Uterus (tissue), 4 donors: ENCODE measurements around the gene GJA3. TPM values are rescaled to one million over a fixed set of nuclear protein-coding genes. Genes with fewer than 3 reads are reported as not detected.
A peak's percentile ranks its signal among the peaks of the same experiment; 100 is the strongest.

ENCODE experiments used
- DNase-seq, 2 donors: peaks; one replicate each; pipeline ENCODE4 v3.0.0-alpha.2; 2019 to 2020
- H3K27ac ChIP-seq, 2 donors: fragments of 200-600 bp; sonication (generic); 1 replicate in 1 of 2; 2 replicates in 1 of 2; pipeline ENCODE4 v1.5.1; 2016 to 2018
- H3K27me3 ChIP-seq, 2 donors: fragments of 200-600 bp; sonication (generic); one replicate each; pipeline ENCODE4 v1.5.1; 2018 to 2019; ENCODE audit warnings: control low read depth in 1 of 2
- H3K36me3 ChIP-seq, 2 donors: fragments of 200-600 bp; sonication (generic); one replicate each; pipeline ENCODE4 v1.5.1; 2019; ENCODE audit warnings: control low read depth in 1 of 2
- H3K4me1 ChIP-seq, 2 donors: fragments of 200-600 bp; sonication (generic); one replicate each; pipeline ENCODE4 v1.5.1; 2018 to 2019; ENCODE audit warnings: control low read depth in 1 of 2
- H3K4me3 ChIP-seq, 2 donors: fragments of 200-600 bp; sonication (generic); 1 replicate in 1 of 2; 2 replicates in 1 of 2; pipeline ENCODE4 v1.5.1; 2018 to 2019; ENCODE audit warnings: mild to moderate bottlenecking in 1 of 2
- H3K9me3 ChIP-seq, 2 donors: fragments of 200-600 bp; sonication (generic); one replicate each; pipeline ENCODE4 v1.5.1; 2019; ENCODE audit warnings: control low read depth in 1 of 2
- POLR2A ChIP-seq, 2 donors: fragments of 450-650 bp; IDR thresholded peaks; one replicate each; pipeline ENCODE4 v1.6.1; 2016; ENCODE audit warnings: antibody characterized with exemption in 2 of 2, mild to moderate bottlenecking in 1 of 2, moderate library complexity in 1 of 2
- intact Hi-C: fragments of 100-400 bp; cut with DNase I; formaldehyde crosslinking; loops from one replicate; pipeline ENCODE4 v1.15.1; 2023; ENCODE audit warnings: low total_unique reads
- total RNA-seq, 4 donors: library from RNA; depleted of rRNA in 3 of 4; stranded (reverse); fragments of >200 nt in 3 of 4; gene quantifications; one replicate each; pipeline versions ENCODE4 v1.1.0 to v1.2.4, GENCODE V29; 2014 to 2023
- TF ChIP-seq, protein P1 (sequence below), 4 experiments: fragments of 200-600 bp in 2 of 4; fragments of 450-650 bp in 2 of 4; sonication (generic) in 2 of 4; IDR thresholded peaks; one replicate each; pipeline ENCODE4 v1.5.1; 2016 to 2019; ENCODE audit warnings: antibody characterized with exemption in 4 of 4, mild to moderate bottlenecking in 2 of 4, moderate library complexity in 1 of 4
- donor health status: DM: yes; HTN: yes; CAD: no.

Gene GJA3
- total RNA-seq, 4 donors from 2014 or later: 0.07 to 0.37 TPM; not detected in 2

DNA sequence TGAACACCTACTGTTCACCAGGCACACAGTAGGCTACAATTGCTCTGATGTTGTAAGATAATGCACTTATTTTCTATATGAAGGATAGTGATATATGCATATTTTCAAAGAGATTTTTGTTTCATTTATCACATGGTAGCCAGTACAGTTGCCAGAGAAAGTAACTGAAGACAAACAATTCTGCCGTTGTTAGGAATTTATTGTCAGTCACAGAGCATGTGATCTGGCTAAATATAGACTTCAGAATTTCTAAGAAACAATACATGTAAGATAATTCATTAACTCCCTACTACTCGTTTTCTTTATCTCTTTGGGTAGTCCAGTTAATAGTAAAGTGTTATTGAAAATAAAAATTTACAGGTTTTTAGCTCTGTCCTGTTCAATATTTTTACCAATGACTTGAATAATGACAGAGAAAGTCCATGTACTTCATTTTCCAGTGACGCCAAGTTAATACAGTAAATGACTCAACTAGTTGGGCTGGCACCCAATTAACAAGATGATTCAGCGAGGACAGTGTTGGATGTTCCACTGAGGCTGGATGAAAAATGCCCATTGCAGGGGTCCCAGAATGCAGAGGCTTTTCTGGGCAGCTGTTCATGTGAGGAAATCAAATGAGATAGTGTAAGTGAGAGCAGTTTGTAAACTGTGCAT is 35.6 kb downstream of the GJA3 start:
- no peaks in the 10 kb centered on the region for H3K9me3 ChIP-seq
- no peaks in the 10 kb centered on the region for H3K27me3 ChIP-seq
- peaks cover 0 to 5% of the 10 kb centered on the region in 2 donors for H3K4me1 ChIP-seq
- H3K27ac ChIP-seq: no peak overlapping the region
- no peak overlapping the region for H3K4me3 ChIP-seq
- H3K36me3 ChIP-seq: no peaks in the 10 kb centered on the region
- DNase-seq: no peak
- TF ChIP-seq, protein P1, sequence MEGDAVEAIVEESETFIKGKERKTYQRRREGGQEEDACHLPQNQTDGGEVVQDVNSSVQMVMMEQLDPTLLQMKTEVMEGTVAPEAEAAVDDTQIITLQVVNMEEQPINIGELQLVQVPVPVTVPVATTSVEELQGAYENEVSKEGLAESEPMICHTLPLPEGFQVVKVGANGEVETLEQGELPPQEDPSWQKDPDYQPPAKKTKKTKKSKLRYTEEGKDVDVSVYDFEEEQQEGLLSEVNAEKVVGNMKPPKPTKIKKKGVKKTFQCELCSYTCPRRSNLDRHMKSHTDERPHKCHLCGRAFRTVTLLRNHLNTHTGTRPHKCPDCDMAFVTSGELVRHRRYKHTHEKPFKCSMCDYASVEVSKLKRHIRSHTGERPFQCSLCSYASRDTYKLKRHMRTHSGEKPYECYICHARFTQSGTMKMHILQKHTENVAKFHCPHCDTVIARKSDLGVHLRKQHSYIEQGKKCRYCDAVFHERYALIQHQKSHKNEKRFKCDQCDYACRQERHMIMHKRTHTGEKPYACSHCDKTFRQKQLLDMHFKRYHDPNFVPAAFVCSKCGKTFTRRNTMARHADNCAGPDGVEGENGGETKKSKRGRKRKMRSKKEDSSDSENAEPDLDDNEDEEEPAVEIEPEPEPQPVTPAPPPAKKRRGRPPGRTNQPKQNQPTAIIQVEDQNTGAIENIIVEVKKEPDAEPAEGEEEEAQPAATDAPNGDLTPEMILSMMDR (IDR thresholded peaks at IDR 0.05): no peak
- TF ChIP-seq POLR2A (IDR thresholded peaks at IDR 0.05): no peak
- intact Hi-C loops: no loop called here

DNA sequence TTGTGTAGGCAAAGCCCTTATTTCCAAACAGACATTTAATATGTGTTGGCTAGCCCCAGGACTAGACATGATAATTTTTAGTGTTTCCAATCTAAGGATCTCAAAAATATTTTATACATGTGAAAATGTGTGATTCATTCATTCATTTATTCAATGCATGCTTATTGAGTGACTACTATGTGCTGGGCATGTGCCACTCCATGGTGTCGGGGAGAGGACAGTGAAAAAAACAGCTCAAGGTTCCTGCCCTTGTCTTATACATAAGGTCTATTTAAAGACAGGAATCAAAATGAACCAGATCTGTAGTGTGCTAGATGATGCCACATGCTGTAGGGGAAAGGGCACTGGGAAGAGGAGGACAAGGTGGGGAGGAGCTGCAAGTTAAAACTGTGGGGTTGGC is 36.5 kb downstream of the GJA3 start:
- intact Hi-C loops: no loop called here
- DNase-seq: no peak
- no peaks in the 10 kb centered on the region for H3K9me3 ChIP-seq
- no peak overlapping the region for H3K4me3 ChIP-seq
- no peaks in the 10 kb centered on the region for H3K36me3 ChIP-seq
- H3K4me1 ChIP-seq: peaks cover 0 to 5% of the 10 kb centered on the region in 2 donors
- no peak overlapping the region for H3K27ac ChIP-seq
- TF ChIP-seq, protein P1 (IDR thresholded peaks at IDR 0.05): no peak
- TF ChIP-seq POLR2A (IDR thresholded peaks at IDR 0.05): no peak
- no peaks in the 10 kb centered on the region for H3K27me3 ChIP-seq

DNA sequence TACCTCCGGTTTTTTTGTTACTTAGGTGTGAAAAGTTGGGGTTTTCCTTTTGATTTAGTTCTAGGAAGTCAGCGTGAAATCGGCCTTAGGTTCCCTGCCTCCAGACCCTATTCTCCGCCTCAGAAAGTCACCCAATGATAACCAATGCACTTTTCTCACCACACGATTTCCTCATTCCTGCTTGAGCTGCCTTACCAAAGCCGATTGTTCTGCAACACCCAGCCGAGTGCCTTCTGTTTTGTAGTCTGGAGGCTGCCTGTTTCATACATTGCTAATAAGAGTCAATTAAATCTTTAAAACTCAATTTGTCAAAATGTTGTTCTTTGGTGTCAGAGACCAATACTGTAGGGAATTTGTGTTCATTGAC is 39.7 kb downstream of the GJA3 start:
- Histone ChIP-seq H3K4me3 (no peak overlapping the region), H3K9me3 (no peaks in the 10 kb centered on the region), H3K27ac (no peak overlapping the region), H3K4me1 (no peaks in the 10 kb centered on the region), H3K27me3 (no peaks in the 10 kb centered on the region), H3K36me3 (no peaks in the 10 kb centered on the region)
- TF ChIP-seq POLR2A (IDR thresholded peaks at IDR 0.05): no peak
- TF ChIP-seq, protein P1 (IDR thresholded peaks at IDR 0.05): no peak
- intact Hi-C loops: no loop called here
- no peak for DNase-seq

DNA sequence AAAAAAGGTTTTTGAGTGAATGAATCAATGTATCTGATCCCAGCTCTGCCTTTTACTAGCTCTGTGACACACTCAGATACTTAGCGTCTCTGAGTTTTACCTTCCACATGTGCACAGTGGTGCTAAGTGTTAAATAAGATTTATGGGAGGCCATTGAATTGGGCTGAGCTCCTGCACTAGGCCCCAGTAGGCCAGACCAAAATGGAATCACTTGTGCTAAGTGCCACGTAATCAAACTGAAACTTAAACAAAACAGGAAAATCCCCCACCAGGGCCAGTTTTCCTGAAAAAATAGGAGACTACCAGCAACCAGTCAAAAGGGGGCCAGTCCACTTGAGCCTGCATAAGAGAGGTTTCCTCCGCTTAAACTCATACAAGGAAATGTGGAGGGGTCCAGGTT is 40.9 kb downstream of the GJA3 start:
- intact Hi-C loops: no loop called here
- peak overlapping the region; percentile 75 to 87 for H3K27ac ChIP-seq
- TF ChIP-seq, protein P1 (IDR thresholded peaks at IDR 0.05): no peak
- no peak for TF ChIP-seq POLR2A (IDR thresholded peaks at IDR 0.05)
- no peaks in the 10 kb centered on the region for H3K4me1 ChIP-seq
- H3K27me3 ChIP-seq: no peaks in the 10 kb centered on the region
- H3K36me3 ChIP-seq: no peaks in the 10 kb centered on the region
- H3K9me3 ChIP-seq: no peaks in the 10 kb centered on the region
- no peak for DNase-seq
- no peak overlapping the region for H3K4me3 ChIP-seq

DNA sequence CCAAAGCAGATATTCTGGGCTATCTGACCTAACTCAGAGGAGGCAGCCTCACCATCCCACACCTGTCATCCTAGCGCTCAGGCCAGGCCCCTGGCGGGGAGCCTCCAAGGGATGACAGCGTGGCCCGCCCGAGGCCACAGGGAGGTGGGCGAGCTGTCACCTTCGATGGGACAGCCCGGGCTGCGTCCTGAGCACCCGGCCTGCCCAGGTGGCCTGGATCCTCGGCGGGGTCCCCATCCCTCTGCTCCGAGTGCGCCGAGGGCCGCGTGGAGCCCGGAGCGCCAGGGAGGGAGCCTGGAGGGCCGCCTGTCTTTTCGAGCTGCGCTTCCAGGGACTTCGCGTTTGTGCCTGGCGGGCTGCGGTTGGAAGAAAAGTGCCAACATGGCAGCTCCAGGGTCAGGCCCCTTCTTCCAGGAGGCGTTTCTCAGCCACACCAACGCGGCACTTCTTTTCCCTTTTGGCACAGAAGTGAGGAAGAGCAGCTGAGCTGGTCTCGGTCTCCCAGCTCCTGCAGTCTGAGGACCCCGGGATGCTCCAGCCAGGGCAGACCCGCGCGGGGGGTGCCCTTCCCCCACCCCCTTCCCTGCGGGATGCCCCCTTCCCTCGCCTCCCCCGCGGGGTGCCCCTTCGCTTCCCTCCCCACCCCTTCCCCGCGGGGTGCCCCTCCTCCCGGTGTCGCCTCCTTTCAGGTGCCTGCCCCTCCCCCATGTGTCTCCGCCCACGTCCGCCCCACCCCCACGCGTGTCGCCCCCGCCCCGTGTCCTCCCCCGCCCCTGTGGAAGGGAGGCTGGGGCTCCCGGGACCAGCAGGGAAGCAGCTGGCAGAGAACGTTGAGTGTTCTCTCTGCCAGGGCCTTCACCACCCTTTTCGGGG is 42.3 kb downstream of the GJA3 start:
- Histone ChIP-seq H3K4me1 (no peaks in the 10 kb centered on the region), H3K27ac (peak overlapping the region; percentile 75 to 87), H3K4me3 (peak overlapping the region; percentile 65 to 92), H3K27me3 (no peaks in the 10 kb centered on the region), H3K9me3 (no peaks in the 10 kb centered on the region), H3K36me3 (no peaks in the 10 kb centered on the region)
- TF ChIP-seq, protein P1 (IDR thresholded peaks at IDR 0.05): no peak
- TF ChIP-seq POLR2A (IDR thresholded peaks at IDR 0.05): no peak
- DNase-seq: peak; percentile 36 to 48
- intact Hi-C loops: no loop called here
